Neuronal stem cell (in vitro differentiated cells): Measurements from ENCODE around the gene ST6GALNAC6. TPM values are rescaled to one million over a fixed set of nuclear protein-coding genes. Genes with fewer than 3 reads are reported as not detected.

Experiments
- small RNA-seq: library from polyadenylated mRNA; stranded (forward); fragments of <200 nt; extraction: miRNeasy Mini kit (QIAGEN cat#:217004); gene quantifications from one replicate; pipeline ENCODE3, GENCODE V24; 2013; ENCODE audit not compliant: insufficient read depth

The ST6GALNAC6 gene

Small RNAs within 50 kb of the gene (small RNA-seq; reads per million reads assigned to genes)
- gene MIR4672 (not detected), gene RNA5SP296 (not detected)
